ENCODE measurements around the gene FMO4.
"Not testable (repeated sequence)": the region's sequence is repeated elsewhere in the genome, so short reads cannot be mapped to it uniquely, and the experiment has no call there.

DNA sequence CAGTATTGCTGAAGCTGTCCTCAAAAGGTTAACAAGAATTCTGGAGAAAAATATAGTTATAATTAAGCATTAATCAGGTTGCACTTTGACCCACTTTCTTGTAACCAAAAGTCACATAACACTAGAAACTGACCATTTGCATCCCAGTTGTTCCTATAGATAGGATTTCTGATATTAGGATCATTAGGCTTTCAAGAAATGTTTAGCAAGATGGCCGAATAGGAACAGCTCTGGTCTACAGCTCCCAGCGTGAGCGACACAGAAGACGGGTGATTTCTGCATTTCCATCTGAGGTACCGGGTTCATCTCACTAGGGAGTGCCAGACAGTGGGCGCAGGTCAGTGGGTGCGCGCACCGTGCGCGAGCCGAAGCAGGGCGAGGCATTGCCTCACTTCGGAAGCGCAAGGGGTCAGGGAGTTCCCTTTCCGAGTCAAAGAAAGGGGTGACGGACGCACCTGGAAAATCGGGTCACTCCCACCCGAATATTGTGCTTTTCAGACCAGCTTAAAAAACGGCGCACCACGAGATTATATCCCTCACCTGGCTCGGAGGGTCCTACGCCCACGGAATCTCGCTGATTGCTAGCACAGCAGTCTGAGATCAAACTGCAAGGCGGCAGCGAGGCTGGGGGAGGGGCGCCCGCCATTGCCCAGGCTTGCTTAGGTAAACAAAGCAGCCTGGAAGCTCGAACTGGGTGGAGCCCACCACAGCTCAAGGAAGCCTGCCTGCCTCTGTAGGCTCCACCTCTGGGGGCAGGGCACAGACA lies 59.6 kb downstream of the FMO4 start:
- TF ChIP-seq SMC3 (IDR thresholded peaks at IDR 0.05; ENCODE audit: low read length); MAZ (IDR thresholded peaks at IDR 0.05; ENCODE audit: borderline replicate concordance, low read depth, low read length); MAZ (CRISPR knock-in tag; IDR thresholded peaks at IDR 0.05; ENCODE audit: low read depth); SMAD9 (CRISPR knock-in tag; IDR thresholded peaks at IDR 0.05); NR2C2 (CRISPR knock-in tag; IDR thresholded peaks at IDR 0.05; ENCODE audit: borderline replicate concordance); KLF12 (CRISPR knock-in tag; IDR thresholded peaks at IDR 0.05; ENCODE audit: borderline replicate concordance): not testable (repeated sequence)
- TF ChIP-seq, protein P1, sequence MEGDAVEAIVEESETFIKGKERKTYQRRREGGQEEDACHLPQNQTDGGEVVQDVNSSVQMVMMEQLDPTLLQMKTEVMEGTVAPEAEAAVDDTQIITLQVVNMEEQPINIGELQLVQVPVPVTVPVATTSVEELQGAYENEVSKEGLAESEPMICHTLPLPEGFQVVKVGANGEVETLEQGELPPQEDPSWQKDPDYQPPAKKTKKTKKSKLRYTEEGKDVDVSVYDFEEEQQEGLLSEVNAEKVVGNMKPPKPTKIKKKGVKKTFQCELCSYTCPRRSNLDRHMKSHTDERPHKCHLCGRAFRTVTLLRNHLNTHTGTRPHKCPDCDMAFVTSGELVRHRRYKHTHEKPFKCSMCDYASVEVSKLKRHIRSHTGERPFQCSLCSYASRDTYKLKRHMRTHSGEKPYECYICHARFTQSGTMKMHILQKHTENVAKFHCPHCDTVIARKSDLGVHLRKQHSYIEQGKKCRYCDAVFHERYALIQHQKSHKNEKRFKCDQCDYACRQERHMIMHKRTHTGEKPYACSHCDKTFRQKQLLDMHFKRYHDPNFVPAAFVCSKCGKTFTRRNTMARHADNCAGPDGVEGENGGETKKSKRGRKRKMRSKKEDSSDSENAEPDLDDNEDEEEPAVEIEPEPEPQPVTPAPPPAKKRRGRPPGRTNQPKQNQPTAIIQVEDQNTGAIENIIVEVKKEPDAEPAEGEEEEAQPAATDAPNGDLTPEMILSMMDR (CRISPR knock-in tag; IDR thresholded peaks at IDR 0.05), result not testable (repeated sequence)
- TF ChIP-seq, protein P2, sequence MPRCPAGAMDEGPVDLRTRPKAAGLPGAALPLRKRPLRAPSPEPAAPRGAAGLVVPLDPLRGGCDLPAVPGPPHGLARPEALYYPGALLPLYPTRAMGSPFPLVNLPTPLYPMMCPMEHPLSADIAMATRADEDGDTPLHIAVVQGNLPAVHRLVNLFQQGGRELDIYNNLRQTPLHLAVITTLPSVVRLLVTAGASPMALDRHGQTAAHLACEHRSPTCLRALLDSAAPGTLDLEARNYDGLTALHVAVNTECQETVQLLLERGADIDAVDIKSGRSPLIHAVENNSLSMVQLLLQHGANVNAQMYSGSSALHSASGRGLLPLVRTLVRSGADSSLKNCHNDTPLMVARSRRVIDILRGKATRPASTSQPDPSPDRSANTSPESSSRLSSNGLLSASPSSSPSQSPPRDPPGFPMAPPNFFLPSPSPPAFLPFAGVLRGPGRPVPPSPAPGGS (CRISPR knock-in tag; IDR thresholded peaks at IDR 0.05), result not testable (repeated sequence)
- TF ChIP-seq, protein P3, sequence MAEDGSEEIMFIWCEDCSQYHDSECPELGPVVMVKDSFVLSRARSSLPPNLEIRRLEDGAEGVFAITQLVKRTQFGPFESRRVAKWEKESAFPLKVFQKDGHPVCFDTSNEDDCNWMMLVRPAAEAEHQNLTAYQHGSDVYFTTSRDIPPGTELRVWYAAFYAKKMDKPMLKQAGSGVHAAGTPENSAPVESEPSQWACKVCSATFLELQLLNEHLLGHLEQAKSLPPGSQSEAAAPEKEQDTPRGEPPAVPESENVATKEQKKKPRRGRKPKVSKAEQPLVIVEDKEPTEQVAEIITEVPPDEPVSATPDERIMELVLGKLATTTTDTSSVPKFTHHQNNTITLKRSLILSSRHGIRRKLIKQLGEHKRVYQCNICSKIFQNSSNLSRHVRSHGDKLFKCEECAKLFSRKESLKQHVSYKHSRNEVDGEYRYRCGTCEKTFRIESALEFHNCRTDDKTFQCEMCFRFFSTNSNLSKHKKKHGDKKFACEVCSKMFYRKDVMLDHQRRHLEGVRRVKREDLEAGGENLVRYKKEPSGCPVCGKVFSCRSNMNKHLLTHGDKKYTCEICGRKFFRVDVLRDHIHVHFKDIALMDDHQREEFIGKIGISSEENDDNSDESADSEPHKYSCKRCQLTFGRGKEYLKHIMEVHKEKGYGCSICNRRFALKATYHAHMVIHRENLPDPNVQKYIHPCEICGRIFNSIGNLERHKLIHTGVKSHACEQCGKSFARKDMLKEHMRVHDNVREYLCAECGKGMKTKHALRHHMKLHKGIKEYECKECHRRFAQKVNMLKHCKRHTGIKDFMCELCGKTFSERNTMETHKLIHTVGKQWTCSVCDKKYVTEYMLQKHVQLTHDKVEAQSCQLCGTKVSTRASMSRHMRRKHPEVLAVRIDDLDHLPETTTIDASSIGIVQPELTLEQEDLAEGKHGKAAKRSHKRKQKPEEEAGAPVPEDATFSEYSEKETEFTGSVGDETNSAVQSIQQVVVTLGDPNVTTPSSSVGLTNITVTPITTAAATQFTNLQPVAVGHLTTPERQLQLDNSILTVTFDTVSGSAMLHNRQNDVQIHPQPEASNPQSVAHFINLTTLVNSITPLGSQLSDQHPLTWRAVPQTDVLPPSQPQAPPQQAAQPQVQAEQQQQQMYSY (CRISPR knock-in tag; IDR thresholded peaks at IDR 0.05), result not testable (repeated sequence)

Data from HepG2 (cell line).